Mesendoderm (in vitro differentiated cells): ENCODE results near the gene N4BP2.
"Not testable (repeated sequence)": the region's sequence is repeated elsewhere in the genome, so short reads cannot be mapped to it uniquely, and the experiment has no call there.

Experiments used
- DNase-seq: peaks from one replicate; pipeline ENCODE4 v3.0.0; 2013
- H2AK5ac ChIP-seq: 2 replicates; pipeline ENCODE4 v1.6.1; 2013; ENCODE audit warnings: low read length, inconsistent platforms
- H2BK120ac ChIP-seq: 2 replicates; pipeline ENCODE4 v1.6.1; 2013; ENCODE audit warnings: low read depth, mild to moderate bottlenecking, low read length, moderate library complexity, mixed read lengths
- H2BK15ac ChIP-seq: replicated peaks from 2 replicates; pipeline ENCODE4 v1.6.1; 2013; ENCODE audit warnings: low read depth, mild to moderate bottlenecking, moderate library complexity
- H2BK5ac ChIP-seq: 2 replicates; pipeline ENCODE4 v1.6.1; 2013; ENCODE audit warnings: low read length, inconsistent platforms
- H3K18ac ChIP-seq: 2 replicates; pipeline ENCODE4 v1.6.1; 2013; ENCODE audit warnings: mild to moderate bottlenecking, low read length, mixed read lengths
- H3K23ac ChIP-seq: one replicate; pipeline ENCODE4 v1.6.1; 2013; ENCODE audit warnings: low read length
- H3K27ac ChIP-seq: 2 replicates; pipeline ENCODE4 v1.5.1; 2013; ENCODE audit warnings: low read depth, mild to moderate bottlenecking, inconsistent platforms, low read length, moderate library complexity
- H3K27me3 ChIP-seq: 2 replicates; pipeline ENCODE4 v1.6.1; 2013; ENCODE audit warnings: low read length, control low read depth, mild to moderate bottlenecking, inconsistent platforms; ENCODE audit not compliant: insufficient read depth, poor library complexity
- H3K36me3 ChIP-seq: 2 replicates; pipeline ENCODE4 v1.6.1; 2013; ENCODE audit warnings: low read length, inconsistent platforms; ENCODE audit not compliant: control insufficient read depth, insufficient read depth
- H3K4ac ChIP-seq: one replicate; pipeline ENCODE4 v1.6.1; 2013; ENCODE audit warnings: low read depth, mild to moderate bottlenecking, low read length, moderate library complexity
- H3K4me1 ChIP-seq: 2 replicates; pipeline ENCODE4 v1.6.1; 2013; ENCODE audit warnings: low read depth, low read length, inconsistent platforms; ENCODE audit not compliant: control insufficient read depth
- H3K4me2 ChIP-seq: 2 replicates; pipeline ENCODE4 v1.6.1; 2013; ENCODE audit warnings: low read length
- H3K4me3 ChIP-seq: 2 replicates; pipeline ENCODE4 v1.5.1; 2013; ENCODE audit warnings: mild to moderate bottlenecking, low read length
- H3K56ac ChIP-seq: one replicate; pipeline ENCODE4 v1.6.1; 2013; ENCODE audit warnings: low read length
- H3K79me1 ChIP-seq: 2 replicates; pipeline ENCODE4 v1.6.1; 2013; ENCODE audit warnings: low read length, inconsistent platforms
- H3K79me2 ChIP-seq: 2 replicates; pipeline ENCODE4 v1.6.1; 2013; ENCODE audit warnings: mild to moderate bottlenecking, low read length; ENCODE audit not compliant: control insufficient read depth, insufficient read depth
- H3K9ac ChIP-seq: 2 replicates; pipeline ENCODE4 v1.6.1; 2013; ENCODE audit warnings: low read length, inconsistent platforms
- H4K5ac ChIP-seq: one replicate; pipeline ENCODE4 v1.6.1; 2013; ENCODE audit warnings: low read length
- H4K8ac ChIP-seq: one replicate; pipeline ENCODE4 v1.6.1; 2013; ENCODE audit warnings: low read depth, mild to moderate bottlenecking, control low read depth, low read length, moderate library complexity
- WGBS: extraction: QIAGEN DNeasy Blood & Tissue Kit; methylation state at CpG from one replicate; pipeline ENCODE4 v1.1.7; 2013; ENCODE audit warnings: low lambda C conversion rate, missing lambda C conversion rate; ENCODE audit not compliant: insufficient coverage; ENCODE audit errors: extremely low coverage; 5-methylcytosine and 5-hydroxymethylcytosine counted together

The N4BP2 gene

DNA sequence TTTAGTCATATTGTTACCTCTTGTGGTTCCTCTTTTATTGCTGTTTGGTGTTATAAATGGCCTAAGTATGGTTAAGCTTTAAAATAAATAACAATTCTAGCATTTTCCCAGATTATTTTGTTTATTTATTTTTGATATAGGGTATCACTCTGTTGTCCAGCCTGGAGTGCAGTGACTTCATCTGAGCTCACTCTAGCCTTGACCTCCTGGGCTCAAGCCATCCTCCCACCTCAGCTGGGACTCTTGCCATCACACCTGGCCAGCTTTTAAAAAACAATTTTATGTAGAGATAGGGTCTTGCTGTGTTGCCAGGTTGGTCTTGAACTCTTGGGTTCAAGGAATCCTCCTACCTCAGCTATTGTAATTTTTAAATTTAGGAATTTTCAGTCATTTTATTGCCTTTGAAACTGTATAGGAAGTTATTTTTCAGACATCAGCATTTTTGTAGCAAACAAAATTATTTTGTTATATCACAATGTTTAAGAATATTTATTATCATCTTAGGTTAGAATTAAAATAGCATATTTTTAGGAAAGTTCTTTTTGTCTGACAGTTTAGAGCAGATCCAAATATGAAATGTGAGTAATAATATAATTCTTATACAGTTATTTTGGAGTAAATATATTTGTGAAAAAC is 73.9 kb downstream of the N4BP2 start:
- Histone ChIP-seq H3K4me1 (no peaks in the 10 kb centered on the region), H4K5ac (no peak overlapping the region), H4K8ac (no peak overlapping the region), H2BK5ac (no peak overlapping the region), H3K56ac (no peak overlapping the region), H3K79me2 (no peaks in the 10 kb centered on the region), H3K27ac (no peak overlapping the region), H3K4ac (no peak overlapping the region), H3K4me3 (no peak overlapping the region), H2BK15ac (no peak overlapping the region), H3K18ac (no peak overlapping the region), H3K27me3 (no peaks in the 10 kb centered on the region), H3K79me1 (no peaks in the 10 kb centered on the region), H3K36me3 (no peaks in the 10 kb centered on the region), H2BK120ac (no peak overlapping the region), H3K4me2 (no peak overlapping the region), H2AK5ac (no peak overlapping the region), H3K23ac (no peak overlapping the region), H3K9ac (no peak overlapping the region)
- DNase-seq = no peak

DNA sequence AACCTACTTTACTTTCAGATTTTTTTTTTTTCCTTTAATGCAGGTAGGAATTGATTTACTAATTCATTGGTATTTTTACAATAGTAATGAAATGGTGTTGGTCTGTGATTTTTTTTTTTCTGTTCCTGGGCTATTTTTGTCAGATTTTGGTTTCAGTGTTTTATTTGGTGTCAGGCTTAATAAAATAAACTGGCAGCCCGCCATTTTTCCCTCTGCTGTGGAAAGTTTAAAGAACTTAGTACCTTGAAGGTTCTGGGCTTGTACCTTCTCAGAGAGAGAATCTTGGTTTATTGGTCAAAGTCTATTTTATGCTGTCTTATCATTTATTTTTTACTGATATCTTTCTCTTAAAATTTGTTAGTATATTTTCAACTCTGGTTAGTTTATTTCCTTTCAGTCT is 76.2 kb downstream of the N4BP2 start:
- Histone ChIP-seq H3K23ac (no peak overlapping the region), H3K4ac (no peak overlapping the region), H2BK15ac (no peak overlapping the region), H2AK5ac (no peak overlapping the region), H3K18ac (no peak overlapping the region), H3K27ac (no peak overlapping the region), H3K4me3 (no peak overlapping the region), H2BK5ac (no peak overlapping the region), H2BK120ac (no peak overlapping the region), H3K56ac (no peak overlapping the region), H3K9ac (no peak overlapping the region), H4K8ac (no peak overlapping the region), H3K4me2 (no peak overlapping the region), H4K5ac (no peak overlapping the region), H3K27me3 (no peaks in the 10 kb centered on the region), H3K79me2 (no peaks in the 10 kb centered on the region), H3K79me1 (no peaks in the 10 kb centered on the region), H3K4me1 (no peaks in the 10 kb centered on the region), H3K36me3 (no peaks in the 10 kb centered on the region)
- no peak for DNase-seq
- no CpG with 5 or more reads among the region's 1 CpG for WGBS

DNA sequence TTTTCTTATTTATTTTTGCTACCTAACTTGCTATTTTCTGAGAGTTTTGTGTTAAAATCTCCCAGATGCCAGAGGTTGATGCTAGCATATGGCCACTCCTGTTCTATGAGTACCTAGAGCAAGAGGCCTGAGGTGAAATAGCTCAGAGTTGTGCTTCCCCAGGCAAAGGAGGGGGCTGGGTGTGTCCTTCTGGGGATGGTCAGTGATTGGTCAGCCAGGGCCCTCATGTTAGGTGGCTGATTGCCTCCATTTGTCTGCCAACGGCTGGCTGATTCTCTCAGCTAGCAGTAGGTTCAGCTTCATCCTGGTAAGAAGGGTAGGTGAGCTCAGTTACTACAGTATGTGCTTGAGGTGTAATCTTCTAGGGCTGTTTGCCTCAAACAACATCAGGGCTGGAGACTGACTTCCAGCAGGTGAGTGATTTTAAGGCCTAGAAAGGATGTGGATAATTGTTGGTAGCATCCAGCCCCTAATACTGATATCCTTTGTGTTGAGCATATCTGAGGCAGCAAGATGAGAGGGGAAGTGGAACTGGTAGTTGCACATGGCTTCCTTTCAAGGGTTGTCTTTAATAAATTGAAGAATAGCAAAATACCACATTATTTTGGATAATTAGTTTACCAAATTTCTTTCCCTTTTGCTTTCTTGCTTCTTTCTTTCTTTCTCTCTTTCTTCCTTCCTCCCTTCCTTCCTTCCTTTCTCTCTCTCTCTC is 77.7 kb downstream of the N4BP2 start:
- DNase-seq = peak; percentile 22
- no peaks in the 10 kb centered on the region for H3K36me3 ChIP-seq
- no peak overlapping the region for H3K4ac ChIP-seq
- H3K79me2 ChIP-seq = no peaks in the 10 kb centered on the region
- H3K27me3 ChIP-seq = no peaks in the 10 kb centered on the region
- no peak overlapping the region for H3K27ac ChIP-seq
- H3K4me3 ChIP-seq = no peak overlapping the region
- no peaks in the 10 kb centered on the region for H3K79me1 ChIP-seq
- H3K56ac ChIP-seq = no peak overlapping the region
- no peak overlapping the region for H3K4me2 ChIP-seq
- no peak overlapping the region for H3K23ac ChIP-seq
- no peak overlapping the region for H2AK5ac ChIP-seq
- H4K5ac ChIP-seq = no peak overlapping the region
- no peak overlapping the region for H2BK120ac ChIP-seq
- no peak overlapping the region for H3K18ac ChIP-seq
- H3K4me1 ChIP-seq = no peaks in the 10 kb centered on the region
- H4K8ac ChIP-seq = no peak overlapping the region
- no peak overlapping the region for H3K9ac ChIP-seq
- no peak overlapping the region for H2BK5ac ChIP-seq
- WGBS = no CpG with 5 or more reads among the region's 1 CpG
- no peak overlapping the region for H2BK15ac ChIP-seq

DNA sequence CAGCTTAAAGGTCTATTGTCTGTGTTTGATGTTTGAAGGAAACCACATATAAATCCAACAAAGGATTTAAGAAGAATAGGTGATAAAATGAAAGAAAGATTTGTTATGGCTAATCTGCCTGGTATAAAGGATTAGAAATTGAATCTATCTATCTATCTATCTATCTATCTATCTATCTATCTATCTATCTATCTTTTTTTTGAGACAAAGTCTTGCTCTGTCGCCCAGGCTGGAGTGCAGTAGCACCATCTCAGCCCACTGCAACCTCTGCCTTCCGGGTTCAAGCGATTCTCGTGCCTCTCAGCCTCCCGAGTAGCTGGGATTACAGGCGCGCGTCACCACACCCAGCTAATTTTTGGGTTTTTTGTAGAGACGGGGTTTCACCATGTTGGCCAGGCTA is 79.6 kb downstream of the N4BP2 start:
- H3K18ac ChIP-seq, H3K56ac ChIP-seq, H2AK5ac ChIP-seq, DNase-seq, H3K23ac ChIP-seq, H3K4me1 ChIP-seq, H4K8ac ChIP-seq, H3K27me3 ChIP-seq, H3K4me3 ChIP-seq, H3K9ac ChIP-seq, H3K79me1 ChIP-seq, H3K79me2 ChIP-seq, H3K4ac ChIP-seq, H3K27ac ChIP-seq, H4K5ac ChIP-seq, H2BK15ac ChIP-seq, H2BK5ac ChIP-seq, H3K4me2 ChIP-seq, H2BK120ac ChIP-seq, H3K36me3 ChIP-seq: not testable (repeated sequence)
- no CpG with 5 or more reads among the region's 9 CpGs for WGBS

DNA sequence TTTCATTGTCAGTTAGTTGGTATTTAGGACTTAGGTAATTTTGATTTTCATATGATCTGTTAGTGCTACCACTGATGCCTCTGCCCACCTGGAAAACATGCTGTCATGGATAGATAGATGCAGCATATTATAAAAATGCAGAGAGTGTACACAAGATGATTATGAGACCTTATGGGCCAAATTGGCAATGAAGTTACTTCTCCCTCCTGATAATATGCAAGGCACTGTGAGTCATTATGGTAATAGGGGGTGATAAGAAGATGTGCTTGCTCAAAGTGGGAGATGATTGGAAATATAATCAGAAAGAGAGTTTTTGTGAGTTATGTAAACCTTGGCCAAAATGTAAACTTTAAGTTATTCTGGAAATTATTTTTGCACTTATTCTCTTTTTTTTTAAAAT is 83.5 kb downstream of the N4BP2 start:
- Histone ChIP-seq H3K27ac (no peak overlapping the region), H3K18ac (no peak overlapping the region), H3K27me3 (no peaks in the 10 kb centered on the region), H3K79me2 (no peaks in the 10 kb centered on the region), H3K56ac (no peak overlapping the region), H4K8ac (no peak overlapping the region), H3K79me1 (no peaks in the 10 kb centered on the region), H3K4ac (no peak overlapping the region), H3K23ac (no peak overlapping the region), H3K4me3 (no peak overlapping the region), H2BK120ac (no peak overlapping the region), H2BK15ac (no peak overlapping the region), H3K36me3 (peaks cover 2% of the 10 kb centered on the region), H2AK5ac (no peak overlapping the region), H3K9ac (no peak overlapping the region), H3K4me1 (no peaks in the 10 kb centered on the region), H3K4me2 (no peak overlapping the region), H2BK5ac (no peak overlapping the region), H4K5ac (no peak overlapping the region)
- DNase-seq = no peak

DNA sequence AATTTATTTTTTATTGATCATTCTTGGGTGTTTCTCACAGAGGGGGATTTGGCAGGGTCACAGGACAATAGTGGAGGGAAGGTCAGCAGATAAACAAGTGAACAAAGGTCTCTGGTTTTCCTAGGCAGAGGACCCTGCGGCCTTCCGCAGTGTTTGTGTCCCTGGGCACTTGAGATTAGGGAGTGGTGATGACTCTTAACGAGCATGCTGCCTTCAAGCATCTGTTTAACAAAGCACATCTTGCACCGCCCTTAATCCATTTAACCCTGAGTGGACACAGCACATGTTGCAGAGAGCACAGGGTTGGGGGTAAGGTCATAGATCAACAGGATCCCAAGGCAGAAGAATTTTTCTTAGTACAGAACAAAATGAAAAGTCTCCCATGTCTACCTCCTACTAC is 83.9 kb downstream of the N4BP2 start:
- not testable (repeated sequence) for H2BK120ac ChIP-seq, H4K5ac ChIP-seq, H3K4me3 ChIP-seq, DNase-seq, H3K4me1 ChIP-seq, H3K56ac ChIP-seq, H3K27me3 ChIP-seq, H3K18ac ChIP-seq, H3K27ac ChIP-seq, H3K79me1 ChIP-seq, H2AK5ac ChIP-seq, H3K36me3 ChIP-seq, H3K4me2 ChIP-seq, H3K9ac ChIP-seq, H3K79me2 ChIP-seq, H2BK15ac ChIP-seq, H3K23ac ChIP-seq, H4K8ac ChIP-seq, H2BK5ac ChIP-seq, H3K4ac ChIP-seq
- no CpG with 5 or more reads among the region's 4 CpGs for WGBS
